ENCODE measurements around the gene SPNS3. TPM values are rescaled to one million over a fixed set of nuclear protein-coding genes. Genes with fewer than 3 reads are reported as not detected.

Gene SPNS3
- total and polyA plus RNA-seq, 2 of the 8 experiments (the other 6 are each of a cell fraction or from before 2014, with no cell fraction given): not detected

DNA sequence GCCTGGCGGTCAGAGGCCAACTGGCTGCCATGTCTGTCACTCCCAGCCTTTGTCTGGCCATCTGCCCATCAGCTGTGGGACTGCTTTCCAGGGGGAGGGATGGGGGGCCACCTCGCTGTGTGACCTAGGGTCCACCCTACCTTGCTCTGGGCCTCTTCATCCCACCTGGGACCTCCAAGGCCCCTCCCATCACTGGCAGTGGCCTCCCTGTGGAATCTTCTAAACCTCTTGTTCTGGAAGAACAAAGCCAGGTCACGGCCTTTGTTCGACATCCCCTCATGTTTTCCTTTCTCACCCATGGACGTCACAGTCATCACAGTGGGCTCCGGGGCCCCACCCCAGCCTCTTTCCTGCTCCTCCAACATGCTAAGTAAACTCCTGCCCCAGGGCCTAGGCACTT is 88.9 kb downstream of the SPNS3 start (continued):
- TF ChIP-seq MAFK (IDR thresholded peaks at IDR 0.05; ENCODE audit: low read depth, low read length) (no peak), KDM5A (IDR thresholded peaks at IDR 0.05; ENCODE audit: low read length) (no peak)
